Hematopoietic multipotent progenitor cell (in vitro differentiated cells): ENCODE measurements around the gene FUS. TPM values are rescaled to one million over a fixed set of nuclear protein-coding genes. Genes with fewer than 3 reads are reported as not detected.
"Not testable (repeated sequence)": the region's sequence is repeated elsewhere in the genome, so short reads cannot be mapped to it uniquely, and the experiment has no call there.

Experiments used
- DNase-seq, 3 donors: peaks; one replicate each; pipeline ENCODE4 v3.0.0-alpha.2; 2011 to 2015; ENCODE audit warnings: low read depth in 2 of 3, low spot score in 2 of 3
- total RNA-seq: library from RNA; depleted of rRNA; stranded (reverse); fragments of >200 nt; gene quantifications from one replicate; pipeline ENCODE4 v1.2.3, GENCODE V29; 2012

FUS gene
- total RNA-seq, 1 donor, result 104 TPM

GRCh38 chr16:31184888-31185287 is 4.9 kb downstream of the FUS start:
- no peak for DNase-seq

- no peak for DNase-seq
These were observed 5.4 kb downstream of the FUS start for GRCh38 chr16:31185339-31185738.

- no peak for DNase-seq
These were observed 6.2 kb downstream of the FUS start for GRCh38 chr16:31186176-31186575.

GRCh38 chr16:31186930-31187807 is 7.2 kb downstream of the FUS start:
- no peak for DNase-seq

- no peak for DNase-seq
These were observed 7.9 kb downstream of the FUS start for GRCh38 chr16:31187808-31188189.

GRCh38 chr16:31188450-31189411 is 8.8 kb downstream of the FUS start:
- DNase-seq, result no peak

GRCh38 chr16:31189412-31189778 is 9.5 kb downstream of the FUS start:
- no peak for DNase-seq

GRCh38 chr16:31190061-31190460 is 10.1 kb downstream of the FUS start:
- no peak for DNase-seq

- no peak for DNase-seq
These were observed 11.0 kb downstream of the FUS start for GRCh38 chr16:31190818-31191444.

GRCh38 chr16:31191697-31192428 is 11.9 kb downstream of the FUS start:
- DNase-seq, result no peak

- DNase-seq, result no peak
These were observed 13.1 kb downstream of the FUS start for GRCh38 chr16:31192856-31193642.

GRCh38 chr16:31193874-31194273 is 13.9 kb downstream of the FUS start:
- DNase-seq, result no peak

GRCh38 chr16:31194898-31195297 is 15.0 kb downstream of the FUS start:
- DNase-seq, result no peak

GRCh38 chr16:31195861-31196260 is 15.9 kb downstream of the FUS start:
- DNase-seq, result not testable (repeated sequence)

GRCh38 chr16:31196324-31197088 is 16.6 kb downstream of the FUS start:
- no peak for DNase-seq

- DNase-seq, result no peak
These were observed 18.4 kb downstream of the FUS start for GRCh38 chr16:31198207-31198882.

- no peak for DNase-seq
These were observed 19.6 kb downstream of the FUS start for GRCh38 chr16:31199430-31200041.

- DNase-seq, result not testable (repeated sequence)
These were observed 20.2 kb downstream of the FUS start for GRCh38 chr16:31200111-31200510.
